T47D (cell line): ENCODE results near the gene PCCA.

Experiments used
- DNase-seq, 2 experiments: peaks; one replicate each; pipeline versions ENCODE4 v3.0.0 to v3.0.0-alpha.2; 2011 to 2012; ENCODE audit warnings: low read depth in 1 of 2, low spot score in 1 of 2
- JUND ChIP-seq: IDR thresholded peaks from 2 replicates; pipeline ENCODE4 v1.6.1; 2012; ENCODE audit warnings: low read depth
- in situ Hi-C: cut with HindIII; loops from 2 replicates; pipeline ENCODE4 v1.10.0; 2016; ENCODE audit warnings: low sequenced_read_pairs, low pct_unique_long_range_greater_than_20kb

The PCCA gene

DNA sequence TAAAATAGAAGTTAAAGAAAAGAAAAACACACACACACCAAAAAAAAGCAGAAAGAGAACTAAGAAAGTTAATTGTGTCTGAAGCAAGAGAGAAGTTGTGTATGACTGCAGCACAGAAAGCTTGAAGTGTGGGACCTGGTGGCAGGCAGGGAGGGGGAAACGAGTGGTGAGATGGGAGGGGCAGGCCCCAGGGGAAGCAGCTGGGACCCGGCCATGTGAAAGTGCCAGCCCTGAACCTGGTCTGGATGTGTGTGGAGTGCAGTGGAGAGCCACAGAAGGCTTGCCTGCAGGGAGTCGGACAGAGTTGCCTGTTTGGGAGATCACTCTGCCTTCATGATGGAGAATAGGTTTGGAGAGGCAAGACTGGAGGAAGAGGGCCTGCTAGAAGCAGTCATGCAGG, 300.7 kb downstream of the PCCA start:
- DNase-seq = no peak
- TF ChIP-seq JUND = no peak
- in situ Hi-C loops = no loop called here

DNA sequence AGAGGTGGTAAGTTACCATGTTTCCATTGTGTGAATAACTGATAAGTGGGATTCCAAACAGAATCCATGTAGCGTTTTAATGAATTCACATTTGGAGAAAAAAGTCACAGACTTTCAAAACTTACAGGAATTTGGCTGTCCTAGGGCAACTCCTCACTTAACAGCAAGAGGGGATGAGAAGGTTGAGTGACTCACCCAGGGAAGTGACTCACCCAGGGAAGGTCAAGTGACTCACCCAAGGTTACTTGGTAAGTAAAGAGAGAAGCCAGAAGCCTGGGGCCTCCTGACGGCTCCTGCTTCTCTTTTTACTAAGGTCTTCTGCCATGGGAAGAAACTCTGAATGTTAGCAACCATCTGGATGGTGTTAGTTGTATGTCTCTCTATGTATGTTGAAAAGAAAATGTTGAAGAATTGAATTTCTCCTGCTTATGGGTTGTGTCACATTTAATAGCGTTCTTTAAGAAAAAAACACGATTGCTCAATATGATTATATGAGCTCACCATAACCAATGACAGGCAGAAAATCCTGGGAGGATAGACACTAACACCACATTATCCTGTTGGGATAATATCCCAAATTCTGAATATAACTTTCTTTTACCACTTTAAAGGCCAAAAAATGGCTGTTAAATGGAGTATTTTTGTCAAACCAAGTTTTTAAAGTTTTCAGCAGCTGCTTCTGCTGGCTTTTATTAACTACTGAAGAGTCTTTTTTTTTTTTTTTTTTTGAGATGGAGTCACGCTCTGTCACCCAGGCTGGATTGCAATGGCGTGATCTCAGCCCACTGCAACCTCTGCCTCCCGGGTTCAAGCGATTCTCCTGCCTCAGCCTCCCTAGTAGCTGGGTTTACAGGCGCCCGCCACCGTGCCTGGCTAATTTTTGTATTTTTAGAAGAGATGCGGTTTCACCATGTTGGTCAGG, 304.1 kb downstream of the PCCA start:
- peak; percentile 89 for TF ChIP-seq JUND
- in situ Hi-C loops = no loop called here
- peak; percentile 7 to 74 for DNase-seq

DNA sequence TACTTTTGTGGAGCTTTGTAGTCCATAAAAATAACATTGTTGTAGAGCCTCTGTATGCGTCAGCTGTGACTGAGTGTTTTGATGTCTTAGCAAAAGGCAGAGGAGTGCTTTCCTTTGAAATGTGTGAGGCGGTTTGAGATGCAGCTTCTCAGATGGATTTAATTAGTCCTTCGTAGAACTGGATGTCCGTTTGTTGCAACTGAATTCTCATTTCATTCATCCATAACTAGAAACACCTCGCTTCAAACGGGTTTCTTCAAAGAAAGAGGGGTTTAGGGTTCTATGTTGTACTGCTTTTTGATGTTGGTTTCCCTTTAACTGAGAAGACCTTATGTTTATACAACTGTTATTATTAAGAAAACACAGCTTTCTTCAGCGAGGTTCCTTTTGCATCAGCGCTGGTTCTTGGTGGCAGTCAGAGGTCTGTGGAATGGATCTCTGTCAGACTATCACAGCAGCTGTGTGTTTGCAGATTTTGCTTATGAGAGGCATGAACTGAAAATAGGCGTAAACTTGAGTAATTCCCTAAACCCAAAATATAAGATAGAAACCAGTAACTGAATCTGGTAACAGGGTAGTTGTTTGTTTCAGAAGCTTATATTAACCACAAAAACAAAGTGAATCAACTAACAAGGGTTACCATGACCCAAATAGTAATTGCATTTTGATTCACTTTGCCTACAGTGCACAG, 305.3 kb downstream of the PCCA start:
- in situ Hi-C loops = no loop called here
- no peak for TF ChIP-seq JUND
- DNase-seq = no peak

DNA sequence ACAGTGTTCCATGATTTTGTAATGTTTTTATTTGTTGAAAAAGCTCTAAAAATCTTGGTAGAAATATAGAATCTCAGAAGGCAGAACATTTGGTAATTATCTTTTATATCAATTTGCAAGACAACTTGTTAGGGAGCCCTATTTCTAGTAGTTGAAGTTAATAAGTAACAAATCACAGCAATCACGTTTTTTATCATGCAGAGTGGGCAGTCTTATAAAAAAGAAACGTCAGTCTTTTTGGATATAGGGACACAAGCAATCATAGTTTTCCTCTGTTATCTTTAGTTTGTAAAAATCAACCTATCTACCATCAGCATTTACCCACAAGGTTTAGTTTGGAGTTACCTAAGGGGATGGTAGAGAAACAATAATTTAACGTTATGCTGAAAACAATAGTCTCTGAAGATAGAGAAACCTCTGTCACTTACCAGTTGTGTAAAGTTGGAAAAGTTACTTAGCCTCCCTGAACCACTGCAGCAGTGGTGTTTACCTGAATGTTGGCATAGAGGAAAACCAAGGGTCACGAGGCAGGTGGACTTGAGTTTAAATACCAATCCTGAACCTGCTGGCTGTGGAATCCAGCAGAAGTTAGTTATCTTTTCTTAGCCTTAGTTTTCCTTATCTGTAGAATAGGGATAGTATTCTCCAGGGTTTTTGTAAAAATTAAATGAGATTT, 306.9 kb downstream of the PCCA start:
- in situ Hi-C loops = no loop called here
- DNase-seq = no peak
- no peak for TF ChIP-seq JUND

DNA sequence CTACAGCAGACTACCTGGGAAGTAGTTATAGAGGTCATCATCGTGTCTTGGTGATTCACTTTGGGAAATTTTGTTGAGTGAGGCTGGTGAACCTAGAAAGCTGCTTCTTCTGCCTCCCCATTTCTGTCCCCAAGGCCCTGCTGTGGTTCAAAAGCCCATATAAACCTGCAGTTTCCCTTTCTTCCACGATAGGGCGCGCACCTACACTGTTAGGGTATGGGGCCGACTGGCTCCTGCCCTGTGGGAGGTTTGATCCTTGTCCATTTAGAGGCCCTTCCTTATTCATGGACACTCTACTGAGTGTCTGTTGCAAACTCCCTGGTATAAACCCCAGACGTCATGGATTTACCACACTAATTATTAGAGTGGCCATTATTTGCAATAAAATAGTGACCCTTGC, 307.9 kb downstream of the PCCA start:
- TF ChIP-seq JUND = no peak
- in situ Hi-C loops = no loop called here
- no peak for DNase-seq

DNA sequence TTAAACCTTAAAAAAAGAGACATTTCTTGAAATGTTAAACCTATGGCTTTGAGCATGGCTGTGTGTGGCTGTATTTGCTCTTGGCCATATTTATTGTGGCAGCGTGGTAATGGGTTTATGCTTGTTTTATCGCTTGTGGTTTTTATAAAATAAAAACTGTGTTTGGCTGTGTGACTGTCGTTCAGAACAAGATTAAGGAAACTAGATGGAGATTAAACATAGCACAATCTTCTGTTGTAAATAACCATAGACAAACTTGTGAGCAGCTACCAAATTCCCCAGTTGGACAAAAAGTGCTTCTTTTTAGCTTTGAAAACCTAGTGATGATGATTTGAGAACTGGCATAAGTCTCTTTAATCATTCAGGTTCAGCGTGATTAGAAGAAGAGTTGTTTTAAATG, 308.7 kb downstream of the PCCA start:
- in situ Hi-C loops = no loop called here
- TF ChIP-seq JUND = no peak
- DNase-seq = no peak

DNA sequence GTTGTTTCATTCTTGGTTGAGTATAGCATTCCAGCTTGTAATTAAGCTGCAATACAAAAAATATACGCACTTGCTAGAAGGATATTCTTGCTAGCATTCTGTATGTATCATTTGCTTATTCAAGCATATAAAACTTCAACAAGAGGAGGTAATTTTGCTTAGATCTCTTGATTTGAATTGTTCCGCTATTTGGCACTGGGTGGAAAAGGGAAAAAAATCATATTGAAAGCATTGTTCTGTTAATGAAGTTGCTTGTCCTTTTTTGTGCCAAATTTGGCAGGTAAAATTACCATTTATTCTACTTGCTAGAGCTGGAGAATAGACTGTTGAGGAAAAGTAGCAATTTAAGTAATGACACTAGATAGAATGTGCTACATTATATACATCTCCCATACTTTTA, 309.5 kb downstream of the PCCA start:
- in situ Hi-C loops = no loop called here
- TF ChIP-seq JUND = no peak
- DNase-seq = no peak

DNA sequence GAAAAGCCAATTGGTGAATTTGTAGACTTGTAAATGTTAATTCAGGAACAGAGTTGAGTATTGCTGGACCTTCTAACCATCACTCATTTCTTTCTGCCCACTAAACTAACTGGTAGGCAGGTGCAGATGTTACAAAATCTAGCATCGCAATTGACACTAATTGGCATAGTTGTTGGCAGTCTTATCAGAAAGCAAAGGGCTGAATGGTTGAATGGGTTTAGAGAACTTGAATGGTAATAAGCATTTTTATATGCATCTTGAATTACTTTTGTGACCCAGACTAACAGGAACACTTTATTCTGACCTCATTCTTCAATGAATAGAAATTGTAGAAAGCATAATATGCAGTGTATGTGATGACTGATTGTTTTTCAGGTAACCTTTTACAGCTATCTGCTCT, 310.6 kb downstream of the PCCA start:
- no peak for TF ChIP-seq JUND
- DNase-seq = no peak
- in situ Hi-C loops = no loop called here

DNA sequence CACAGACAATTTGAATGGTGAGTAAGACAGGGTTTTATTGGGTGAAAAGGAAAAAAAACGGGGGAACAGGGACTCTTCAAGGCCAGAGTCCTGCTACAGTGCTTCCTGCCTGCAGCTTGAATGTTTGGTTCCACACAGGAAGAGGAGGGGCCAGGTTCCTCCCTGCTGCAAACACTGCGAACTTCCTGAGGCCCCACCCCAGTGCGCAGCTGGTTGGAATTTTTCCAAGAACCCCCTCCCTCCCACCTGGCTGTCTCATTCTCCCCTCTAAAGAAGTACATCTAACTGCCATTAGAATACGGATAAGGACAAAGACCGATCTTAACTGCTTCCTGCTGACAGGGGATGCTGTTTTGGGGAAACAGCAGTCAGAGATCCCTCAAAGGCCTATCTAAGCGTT, 314.8 kb downstream of the PCCA start:
- in situ Hi-C loops = no loop called here
- no peak for TF ChIP-seq JUND
- DNase-seq = no peak

DNA sequence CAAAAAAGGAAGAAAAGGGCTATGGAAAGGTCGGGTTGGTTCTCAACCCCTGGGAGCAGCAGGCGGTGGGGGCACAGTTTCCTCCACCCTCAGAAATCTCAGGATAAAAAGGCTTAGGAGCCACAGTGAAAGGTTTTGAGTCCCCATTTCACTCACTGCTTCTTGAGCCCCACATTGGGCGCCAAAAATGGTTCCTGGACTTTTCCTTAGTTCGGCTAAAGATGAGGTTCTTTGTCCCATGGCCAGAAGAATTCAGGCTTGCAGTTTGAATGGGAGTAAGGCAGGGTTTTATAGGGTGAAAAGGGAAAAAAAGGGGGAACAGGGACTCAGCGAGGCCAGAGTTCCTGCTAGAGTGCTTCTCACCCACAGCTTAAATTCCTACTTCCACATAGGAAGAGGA, 320.2 kb downstream of the PCCA start:
- in situ Hi-C loops = no loop called here
- DNase-seq = peak in 1 of 2 experiments; percentile 23
- no peak for TF ChIP-seq JUND

DNA sequence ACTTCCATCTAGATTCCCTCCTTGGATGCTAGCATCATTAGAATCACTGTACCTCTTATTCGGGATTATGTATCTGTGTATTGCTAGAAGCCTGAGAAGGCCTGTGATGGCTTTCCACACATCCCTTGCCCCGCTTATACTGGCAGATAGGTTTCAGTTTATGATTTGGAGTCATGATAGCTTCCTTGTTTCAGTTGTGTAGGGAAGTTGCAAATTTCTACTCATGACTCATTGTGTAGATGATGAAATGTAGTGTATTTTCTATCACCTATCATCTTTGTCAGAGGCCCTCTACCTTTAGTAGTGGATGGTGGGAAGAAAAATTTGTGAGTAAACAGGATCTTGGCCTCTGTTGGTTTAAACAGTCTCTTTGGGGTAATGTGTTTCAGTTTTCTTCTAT, 334.5 kb downstream of the PCCA start:
- no peak for TF ChIP-seq JUND
- in situ Hi-C loops = no loop called here
- DNase-seq = no peak

DNA sequence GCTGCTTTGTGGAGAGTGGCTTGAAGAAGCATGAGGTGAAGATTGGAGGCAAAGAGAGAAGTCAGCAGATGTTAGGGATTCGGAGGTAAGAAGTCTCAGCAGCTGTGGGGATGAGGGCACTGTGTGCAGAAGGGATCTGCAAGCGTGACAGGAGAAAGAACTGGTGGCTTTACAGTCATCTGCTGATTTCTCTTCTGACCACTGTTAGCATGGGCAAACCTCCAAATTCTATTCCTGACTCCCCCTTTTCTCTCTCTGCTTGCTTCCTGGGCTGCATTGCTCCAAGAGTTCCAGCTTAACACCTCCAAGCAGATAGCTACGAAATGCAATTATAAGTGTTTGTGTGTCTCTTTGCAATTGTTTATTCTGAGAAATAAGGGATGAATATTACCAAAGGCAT, 340.1 kb downstream of the PCCA start:
- TF ChIP-seq JUND = no peak
- DNase-seq = no peak
- in situ Hi-C loops = no loop called here

DNA sequence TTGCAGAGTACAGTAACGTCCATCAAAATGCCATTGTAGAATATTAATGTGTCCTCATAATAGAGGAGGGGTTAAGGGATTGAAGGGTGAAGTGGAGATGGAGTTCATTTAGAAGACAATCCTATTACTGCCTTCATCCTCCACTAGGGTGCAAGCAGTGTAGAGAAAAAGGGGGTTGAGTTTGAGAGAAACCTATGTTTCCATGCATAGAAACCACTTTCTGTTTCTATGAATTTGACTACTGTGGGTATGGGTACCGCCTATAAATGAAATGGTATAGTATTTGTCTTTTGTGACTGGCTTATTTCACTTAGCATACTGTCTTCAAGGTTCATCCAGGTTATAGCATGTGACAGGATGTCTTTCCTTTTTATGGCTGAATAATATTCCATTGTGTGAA, 343.7 kb downstream of the PCCA start:
- DNase-seq = no peak
- in situ Hi-C loops = no loop called here
- TF ChIP-seq JUND = no peak
